Nephron (organoid): ENCODE data around the gene LYPD8.

Source experiments
- H3K27ac Mint-ChIP-seq, 3 experiments: 2 replicates each; pipeline ENCODE4 v1.8.0; 2020; ENCODE audit warnings: mixed read lengths in 3 of 3, mild to moderate bottlenecking in 2 of 3, moderate library complexity in 1 of 3
- H3K27me3 Mint-ChIP-seq: 2 replicates; pipeline ENCODE4 v1.8.0; 2021; ENCODE audit warnings: low read depth, mild to moderate bottlenecking, moderate library complexity, mixed read lengths
- H3K36me3 Mint-ChIP-seq: 2 replicates; pipeline ENCODE4 v1.8.0; 2020; ENCODE audit warnings: low read depth, mixed read lengths
- H3K4me1 Mint-ChIP-seq: 2 replicates; pipeline ENCODE4 v1.8.0; 2020; ENCODE audit warnings: mixed read lengths
- H3K4me3 Mint-ChIP-seq, 3 experiments: 2 replicates each; pipeline ENCODE4 v1.8.0; 2020; ENCODE audit warnings: mild to moderate bottlenecking in 3 of 3, mixed read lengths in 3 of 3, moderate library complexity in 2 of 3
- H3K9me3 Mint-ChIP-seq: 2 replicates; pipeline ENCODE4 v1.8.0; 2020; ENCODE audit warnings: mixed read lengths
- TF ChIP-seq, protein P1 (sequence below), 3 experiments: fragments of 200-600 bp; sonication (generic); IDR thresholded peaks; one replicate each; pipeline ENCODE4 v1.5.0; 2021; ENCODE audit warnings: antibody characterized with exemption in 3 of 3; ENCODE audit not compliant: unreplicated experiment in 3 of 3

Gene LYPD8

DNA sequence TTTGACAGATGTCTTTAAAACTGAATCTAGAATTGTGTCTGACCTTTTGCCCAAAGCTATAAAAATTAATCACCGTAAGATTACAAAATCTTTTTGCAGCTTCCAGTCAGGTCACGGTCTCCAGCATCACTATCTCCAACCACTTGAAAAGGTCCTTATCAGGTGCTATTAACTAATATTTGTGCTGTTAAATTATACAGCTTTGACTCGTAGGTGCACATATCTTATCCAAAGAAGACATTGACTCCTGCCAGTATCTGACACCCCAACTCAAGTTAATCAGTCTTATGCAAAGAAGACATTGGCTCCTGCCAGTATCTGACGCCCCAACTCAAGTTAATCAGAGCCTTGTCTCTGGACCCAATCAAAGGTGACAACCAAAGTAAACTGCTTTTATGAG lies 19.9 kb upstream of the LYPD8 start:
- H3K27me3 Mint-ChIP-seq: no peaks in the 10 kb centered on the region
- H3K27ac Mint-ChIP-seq: no peak overlapping the region
- TF ChIP-seq, protein P1, sequence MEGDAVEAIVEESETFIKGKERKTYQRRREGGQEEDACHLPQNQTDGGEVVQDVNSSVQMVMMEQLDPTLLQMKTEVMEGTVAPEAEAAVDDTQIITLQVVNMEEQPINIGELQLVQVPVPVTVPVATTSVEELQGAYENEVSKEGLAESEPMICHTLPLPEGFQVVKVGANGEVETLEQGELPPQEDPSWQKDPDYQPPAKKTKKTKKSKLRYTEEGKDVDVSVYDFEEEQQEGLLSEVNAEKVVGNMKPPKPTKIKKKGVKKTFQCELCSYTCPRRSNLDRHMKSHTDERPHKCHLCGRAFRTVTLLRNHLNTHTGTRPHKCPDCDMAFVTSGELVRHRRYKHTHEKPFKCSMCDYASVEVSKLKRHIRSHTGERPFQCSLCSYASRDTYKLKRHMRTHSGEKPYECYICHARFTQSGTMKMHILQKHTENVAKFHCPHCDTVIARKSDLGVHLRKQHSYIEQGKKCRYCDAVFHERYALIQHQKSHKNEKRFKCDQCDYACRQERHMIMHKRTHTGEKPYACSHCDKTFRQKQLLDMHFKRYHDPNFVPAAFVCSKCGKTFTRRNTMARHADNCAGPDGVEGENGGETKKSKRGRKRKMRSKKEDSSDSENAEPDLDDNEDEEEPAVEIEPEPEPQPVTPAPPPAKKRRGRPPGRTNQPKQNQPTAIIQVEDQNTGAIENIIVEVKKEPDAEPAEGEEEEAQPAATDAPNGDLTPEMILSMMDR (IDR thresholded peaks at IDR 0.05; ENCODE audit: unreplicated experiment in 3 of 3): no peak
- H3K36me3 Mint-ChIP-seq: no peaks in the 10 kb centered on the region
- H3K4me3 Mint-ChIP-seq: no peak overlapping the region
- H3K4me1 Mint-ChIP-seq: no peaks in the 10 kb centered on the region
- peaks cover 25% of the 10 kb centered on the region for H3K9me3 Mint-ChIP-seq

GRCh38 chr1:248759644-248760043 lies 4.1 kb upstream of the LYPD8 start:
- Mint-ChIP-seq H3K4me1 (no peaks in the 10 kb centered on the region), H3K27me3 (no peaks in the 10 kb centered on the region), H3K4me3 (no peak overlapping the region), H3K27ac (no peak overlapping the region), H3K36me3 (no peaks in the 10 kb centered on the region), H3K9me3 (peaks cover 50% of the 10 kb centered on the region)
- TF ChIP-seq, protein P1 (IDR thresholded peaks at IDR 0.05; ENCODE audit: unreplicated experiment in 3 of 3): no peak

GRCh38 chr1:248758352-248758751 lies 2.8 kb upstream of the LYPD8 start:
- H3K27ac Mint-ChIP-seq: peak overlapping the region in 1 of 3 experiments; percentile 26
- TF ChIP-seq, protein P1 (IDR thresholded peaks at IDR 0.05; ENCODE audit: unreplicated experiment in 3 of 3): no peak
- no peaks in the 10 kb centered on the region for H3K36me3 Mint-ChIP-seq
- peaks cover 48% of the 10 kb centered on the region for H3K9me3 Mint-ChIP-seq
- H3K4me3 Mint-ChIP-seq: no peak overlapping the region
- no peaks in the 10 kb centered on the region for H3K4me1 Mint-ChIP-seq
- H3K27me3 Mint-ChIP-seq: no peaks in the 10 kb centered on the region

GRCh38 chr1:248757784-248758195 lies 2.2 kb upstream of the LYPD8 start:
- Mint-ChIP-seq H3K4me1 (no peaks in the 10 kb centered on the region), H3K27ac (peak overlapping the region in 1 of 3 experiments; percentile 26), H3K27me3 (no peaks in the 10 kb centered on the region), H3K9me3 (peaks cover 42% of the 10 kb centered on the region), H3K36me3 (no peaks in the 10 kb centered on the region), H3K4me3 (no peak overlapping the region)
- TF ChIP-seq, protein P1 (IDR thresholded peaks at IDR 0.05; ENCODE audit: unreplicated experiment in 3 of 3): no peak

GRCh38 chr1:248756636-248757035 lies 1.1 kb upstream of the LYPD8 start:
- no peaks in the 10 kb centered on the region for H3K4me1 Mint-ChIP-seq
- no peaks in the 10 kb centered on the region for H3K27me3 Mint-ChIP-seq
- peaks cover 41% of the 10 kb centered on the region for H3K9me3 Mint-ChIP-seq
- TF ChIP-seq, protein P1 (IDR thresholded peaks at IDR 0.05; ENCODE audit: unreplicated experiment in 3 of 3): no peak
- no peak overlapping the region for H3K4me3 Mint-ChIP-seq
- H3K27ac Mint-ChIP-seq: no peak overlapping the region
- H3K36me3 Mint-ChIP-seq: no peaks in the 10 kb centered on the region

DNA sequence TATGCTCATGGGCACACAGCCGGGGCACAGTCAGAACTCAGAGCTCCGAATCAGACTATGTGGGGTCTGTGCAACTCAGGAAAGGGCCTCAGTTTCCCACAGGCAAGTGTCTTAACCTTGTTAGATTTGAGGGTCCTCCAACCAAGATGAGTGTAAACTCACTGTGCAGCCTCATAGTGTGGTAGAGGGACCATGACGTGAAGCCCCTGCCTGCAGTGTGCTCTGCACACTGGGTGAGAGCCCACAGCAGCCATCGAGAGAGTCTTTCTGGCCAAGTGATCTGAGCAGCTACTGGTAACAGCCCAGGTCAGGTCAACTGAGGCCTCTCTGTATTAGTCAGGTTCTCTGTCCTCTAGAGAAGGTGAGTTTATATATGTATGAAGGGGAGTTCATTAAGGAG lies 592 bp upstream of the LYPD8 start:
- H3K9me3 Mint-ChIP-seq: peaks cover 36% of the 10 kb centered on the region
- H3K36me3 Mint-ChIP-seq: no peaks in the 10 kb centered on the region
- no peak overlapping the region for H3K27ac Mint-ChIP-seq
- no peaks in the 10 kb centered on the region for H3K4me1 Mint-ChIP-seq
- no peaks in the 10 kb centered on the region for H3K27me3 Mint-ChIP-seq
- H3K4me3 Mint-ChIP-seq: no peak overlapping the region
- TF ChIP-seq, protein P1 (IDR thresholded peaks at IDR 0.05; ENCODE audit: unreplicated experiment in 3 of 3): no peak
